Right atrium auricular region (tissue), 2 donors: ENCODE data around the gene USO1. TPM values are rescaled to one million over a fixed set of nuclear protein-coding genes. Genes with fewer than 3 reads are reported as not detected.
"Not testable (repeated sequence)": the region's sequence is repeated elsewhere in the genome, so short reads cannot be mapped to it uniquely, and the experiment has no call there.

Source experiments
- DNase-seq: peaks from one replicate; pipeline ENCODE4 v3.0.0-alpha.2; 2019; ENCODE audit warnings: low spot score
- H3K27ac ChIP-seq, 2 donors: fragments of 200-600 bp; sonication (generic); 1 replicate in 1 of 2; 2 replicates in 1 of 2; pipeline ENCODE4 v1.5.1; 2016 to 2019
- H3K27me3 ChIP-seq, 2 donors: fragments of 200-600 bp; sonication (generic); one replicate each; pipeline versions ENCODE4 v1.5.1 to v1.6.0; 2017 to 2019
- H3K36me3 ChIP-seq: fragments of 200-600 bp; sonication (generic); one replicate; pipeline ENCODE4 v1.5.1; 2016
- H3K4me1 ChIP-seq, 2 donors: fragments of 200-600 bp; sonication (generic); one replicate each; pipeline versions ENCODE4 v1.5.1 to v1.6.0; 2017 to 2019
- H3K4me3 ChIP-seq, 2 donors: fragments of 200-600 bp; sonication (generic); 1 replicate in 1 of 2; 2 replicates in 1 of 2; pipeline ENCODE4 v1.5.1; 2017 to 2019; ENCODE audit warnings: mild to moderate bottlenecking in 1 of 2, moderate library complexity in 1 of 2
- H3K9me3 ChIP-seq, 2 donors: fragments of 200-600 bp; sonication (generic); one replicate each; pipeline ENCODE4 v1.5.1; 2019
- CTCF ChIP-seq, 2 donors: fragments of 200-600 bp; sonication (generic); IDR thresholded peaks; one replicate each; pipeline ENCODE4 v1.5.1; 2019; ENCODE audit warnings: antibody characterized with exemption in 2 of 2
- total RNA-seq, 2 donors: library from RNA; depleted of rRNA; stranded (reverse); fragments of >200 nt; gene quantifications; one replicate each; pipeline ENCODE4 v1.1.0, GENCODE V29; 2016

The USO1 gene
- total RNA-seq, 2 donors from 2014 or later, result 76.4 to 87.2 TPM

GRCh38 chr4:75717408-75717807 lies 7.0 kb upstream of the USO1 start:
- no peak for TF ChIP-seq CTCF (IDR thresholded peaks at IDR 0.05)
- H3K27ac ChIP-seq, result no peak overlapping the region
- H3K4me1 ChIP-seq, result peaks cover 0 to 13% of the 10 kb centered on the region in 2 donors
- no peaks in the 10 kb centered on the region for H3K9me3 ChIP-seq
- no peaks in the 10 kb centered on the region for H3K27me3 ChIP-seq
- DNase-seq, result no peak
- H3K4me3 ChIP-seq, result no peak overlapping the region
- H3K36me3 ChIP-seq, result no peaks in the 10 kb centered on the region

- TF ChIP-seq CTCF (IDR thresholded peaks at IDR 0.05), result no peak
- H3K9me3 ChIP-seq, result no peaks in the 10 kb centered on the region
Measured at GRCh38 chr4:75718529-75718928, 5.8 kb upstream of the USO1 start.

GRCh38 chr4:75722417-75722816 lies 2.0 kb upstream of the USO1 start:
- Histone ChIP-seq H3K36me3 (no peaks in the 10 kb centered on the region), H3K27ac (peak overlapping the region in 1 of 2 donors; percentile 97), H3K27me3 (no peaks in the 10 kb centered on the region), H3K4me1 (peaks cover 0 to 33% of the 10 kb centered on the region in 2 donors), H3K9me3 (no peaks in the 10 kb centered on the region), H3K4me3 (no peak overlapping the region)
- TF ChIP-seq CTCF (IDR thresholded peaks at IDR 0.05), result no peak
- DNase-seq, result no peak

More at GRCh38 chr4:75718529-75718928, 5.8 kb upstream of the USO1 start:
- H3K27me3 ChIP-seq, result no peaks in the 10 kb centered on the region
- no peak for DNase-seq
- no peak overlapping the region for H3K27ac ChIP-seq
- H3K4me3 ChIP-seq, result no peak overlapping the region
- H3K4me1 ChIP-seq, result peaks cover 0 to 25% of the 10 kb centered on the region in 2 donors
- no peaks in the 10 kb centered on the region for H3K36me3 ChIP-seq

- Histone ChIP-seq H3K9me3 (no peaks in the 10 kb centered on the region), H3K4me3 (peak overlapping the region; percentile 84 to 92), H3K27ac (peak overlapping the region; percentile 97 to 98), H3K36me3 (no peaks in the 10 kb centered on the region), H3K4me1 (peaks cover 0 to 41% of the 10 kb centered on the region in 2 donors), H3K27me3 (no peaks in the 10 kb centered on the region)
- no peak for DNase-seq
- TF ChIP-seq CTCF (IDR thresholded peaks at IDR 0.05), result no peak
Measured at GRCh38 chr4:75723163-75724065, 963 bp upstream of the USO1 start.

GRCh38 chr4:75724867-75725724 lies 719 bp downstream of the USO1 start:
- DNase-seq, result peak; percentile 73
- Histone ChIP-seq H3K27ac (peak overlapping the region; percentile 97 to 98), H3K36me3 (no peaks in the 10 kb centered on the region), H3K4me3 (peak overlapping the region; percentile 84 to 92), H3K9me3 (no peaks in the 10 kb centered on the region), H3K4me1 (peaks cover 0 to 58% of the 10 kb centered on the region in 2 donors), H3K27me3 (no peaks in the 10 kb centered on the region)
- no peak for TF ChIP-seq CTCF (IDR thresholded peaks at IDR 0.05)

- H3K9me3 ChIP-seq, H3K27me3 ChIP-seq, DNase-seq, H3K36me3 ChIP-seq: not testable (repeated sequence)
- Histone ChIP-seq H3K27ac (peak overlapping the region; percentile 97 to 98), H3K4me1 (peaks cover 0 to 68% of the 10 kb centered on the region in 2 donors), H3K4me3 (peak overlapping the region; percentile 84 to 92)
Measured at GRCh38 chr4:75725942-75726538, 1.7 kb downstream of the USO1 start.
